ENCODE data around the gene CCDC159.
"Not testable (repeated sequence)": the region's sequence is repeated elsewhere in the genome, so short reads cannot be mapped to it uniquely, and the experiment has no call there.

The CCDC159 gene

GRCh38 chr19:11346104-11346940 lies at the start of gene CCDC159, which contains the start of gene TMEM205:
Gene CCDC159, plus strand, starts transcription at chr19:11346519. Its CDS starts 88 bp downstream, at chr19:11346607.
Gene TMEM205, minus strand, starts transcription at chr19:11346268. Its CDS starts 649 bp downstream, at chr19:11345619.
- DNase-seq, result peak; percentile 84 to 89

GRCh38 chr19:11299946-11300810 lies 46.1 kb upstream of the CCDC159 start:
- no peak for DNase-seq

GRCh38 chr19:11300811-11301120 lies 45.6 kb upstream of the CCDC159 start:
- no peak for DNase-seq

- DNase-seq, result no peak
These were observed 41.4 kb upstream of the CCDC159 start for GRCh38 chr19:11304936-11305335.

GRCh38 chr19:11306337-11306736 lies 40.0 kb upstream of the CCDC159 start:
- no peak for DNase-seq

GRCh38 chr19:11320278-11320995 lies 25.9 kb upstream of the CCDC159 start:
- DNase-seq, result not testable (repeated sequence)

- no peak for DNase-seq
These were observed 24.9 kb upstream of the CCDC159 start for GRCh38 chr19:11321191-11322126.

- DNase-seq, result no peak
These were observed 23.9 kb upstream of the CCDC159 start for GRCh38 chr19:11322269-11323024.

- DNase-seq, result no peak
These were observed 22.7 kb upstream of the CCDC159 start for GRCh38 chr19:11323601-11324078.

GRCh38 chr19:11324079-11324661 lies 22.1 kb upstream of the CCDC159 start:
- DNase-seq, result no peak

GRCh38 chr19:11324748-11325389 lies 21.4 kb upstream of the CCDC159 start:
- no peak for DNase-seq

- DNase-seq, result no peak
These were observed 20.8 kb upstream of the CCDC159 start for GRCh38 chr19:11325544-11325943.

GRCh38 chr19:11330127-11330526 lies 16.2 kb upstream of the CCDC159 start:
- no peak for DNase-seq

GRCh38 chr19:11331502-11331901 lies 14.8 kb upstream of the CCDC159 start:
- no peak for DNase-seq

- no peak for DNase-seq
These were observed 13.5 kb upstream of the CCDC159 start for GRCh38 chr19:11332822-11333221.

GRCh38 chr19:11333838-11334237 lies 12.5 kb upstream of the CCDC159 start:
- not testable (repeated sequence) for DNase-seq

- no peak for DNase-seq
These were observed 10.7 kb upstream of the CCDC159 start for GRCh38 chr19:11335449-11336146.

GRCh38 chr19:11337080-11337479 lies 9.2 kb upstream of the CCDC159 start:
- DNase-seq, result no peak

- no peak for DNase-seq
These were observed 8.2 kb upstream of the CCDC159 start for GRCh38 chr19:11338121-11338520.
